Endodermal cell (in vitro differentiated cells): ENCODE results near the gene HSD17B12. TPM values are rescaled to one million over a fixed set of nuclear protein-coding genes. Genes with fewer than 3 reads are reported as not detected.

Experiments
- DNase-seq: peaks from one replicate; pipeline ENCODE4 v3.0.0-alpha.2; 2017
- H3K27ac ChIP-seq: 2 replicates; pipeline ENCODE4 v1.5.1; 2013; ENCODE audit warnings: mild to moderate bottlenecking, low read depth, low read length, moderate library complexity
- H3K27me3 ChIP-seq: 2 replicates; pipeline ENCODE4 v1.6.1; 2013; ENCODE audit warnings: mild to moderate bottlenecking, low read length, moderate library complexity; ENCODE audit not compliant: insufficient read depth, control insufficient read depth, poor library complexity, severe bottlenecking
- H3K36me3 ChIP-seq: 2 replicates; pipeline ENCODE4 v1.7.0; 2013; ENCODE audit warnings: mild to moderate bottlenecking, low read length, moderate library complexity; ENCODE audit not compliant: control insufficient read depth, insufficient read depth
- H3K4me1 ChIP-seq: one replicate; pipeline ENCODE4 v1.7.0; 2013; ENCODE audit warnings: low read length; ENCODE audit not compliant: control insufficient read depth, insufficient read depth
- H3K4me3 ChIP-seq: 2 replicates; pipeline ENCODE4 v1.5.1; 2013; ENCODE audit warnings: mild to moderate bottlenecking, low read length, moderate library complexity
- H3K9ac ChIP-seq: 2 replicates; pipeline ENCODE4 v1.6.1; 2013; ENCODE audit warnings: mild to moderate bottlenecking, low read length, moderate library complexity; ENCODE audit not compliant: poor library complexity, severe bottlenecking; ENCODE audit errors: extremely low read depth
- H3K9me3 ChIP-seq: 2 replicates; pipeline ENCODE4 v1.6.1; 2013; ENCODE audit warnings: mild to moderate bottlenecking, low read length, moderate library complexity; ENCODE audit not compliant: control insufficient read depth
- H3K27ac Mint-ChIP-seq: 2 replicates; pipeline ENCODE4 v1.8.0; 2020; ENCODE audit warnings: mixed read lengths
- H3K27me3 Mint-ChIP-seq: 2 replicates; pipeline ENCODE4 v1.8.0; 2021; ENCODE audit warnings: mild to moderate bottlenecking, mixed read lengths; ENCODE audit not compliant: insufficient read depth
- H3K36me3 Mint-ChIP-seq: 2 replicates; pipeline ENCODE4 v1.8.0; 2020; ENCODE audit warnings: low read depth, mixed read lengths
- H3K4me1 Mint-ChIP-seq: 2 replicates; pipeline ENCODE4 v1.8.0; 2020; ENCODE audit warnings: mixed read lengths
- H3K4me3 Mint-ChIP-seq: 2 replicates; pipeline ENCODE4 v1.8.0; 2020; ENCODE audit warnings: mild to moderate bottlenecking, moderate library complexity, mixed read lengths
- H3K9me3 Mint-ChIP-seq: 2 replicates; pipeline ENCODE4 v1.8.0; 2020; ENCODE audit warnings: mild to moderate bottlenecking, mixed read lengths
- WGBS, 2 experiments: methylation state at CpG; one replicate each; pipeline versions ENCODE4 v1.1.5 to v1.1.7; 2013; ENCODE audit warnings: missing lambda C conversion rate in 2 of 2, mixed read lengths in 1 of 2; ENCODE audit not compliant: insufficient coverage in 1 of 2, insufficient read length in 1 of 2; 5-methylcytosine and 5-hydroxymethylcytosine counted together
- total RNA-seq, 2 donors: library from RNA; stranded (reverse); fragmentation: NEBNext Ultra II Directional in 1 of 2; extraction: Animal tissue kit (Norgen Biotek cat#: 25700) in 1 of 2; gene quantifications; 2 replicates in 1 of 2; 3 replicates in 1 of 2; pipeline ENCODE4 v1.2.1, GENCODE V29; 2021
- TF ChIP-seq, protein P1 (sequence below): fragments of 200-600 bp; sonication (generic); conservative IDR thresholded peaks from 2 replicates; pipeline ENCODE4 v1.5.0; 2021; ENCODE audit warnings: antibody characterized with exemption, mild to moderate bottlenecking

Gene HSD17B12
- total RNA-seq, 2 donors from 2014 or later: 109 to 138 TPM

DNA sequence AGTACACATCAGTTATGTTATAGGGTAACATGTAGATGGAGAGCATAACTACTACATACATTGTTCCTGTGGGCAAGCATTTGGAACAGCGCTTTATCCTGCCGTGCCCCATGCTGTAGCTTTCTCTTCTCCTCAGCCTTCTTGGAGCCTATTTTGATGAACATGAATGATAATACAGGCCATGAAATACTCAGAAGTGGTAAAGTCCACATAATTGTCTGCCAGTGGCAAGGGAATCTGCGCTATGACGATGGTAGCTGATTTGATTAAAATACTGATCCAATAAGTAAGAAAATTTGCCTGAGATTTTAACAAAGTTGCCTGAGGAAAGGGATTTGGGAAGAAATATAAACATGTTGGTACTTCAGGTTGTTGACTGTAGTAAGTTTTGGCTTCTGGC is 223.4 kb downstream of the HSD17B12 start:
- Histone ChIP-seq H3K36me3 (peaks cover 19% of the 10 kb centered on the region), H3K4me3 (no peak overlapping the region), H3K9ac (no peak overlapping the region), H3K9me3 (no peaks in the 10 kb centered on the region), H3K27me3 (no peaks in the 10 kb centered on the region), H3K27ac (no peak overlapping the region), H3K4me1 (no peaks in the 10 kb centered on the region)
- Mint-ChIP-seq H3K4me1 (peaks cover 14% of the 10 kb centered on the region), H3K4me3 (no peak overlapping the region), H3K36me3 (peaks cover 17% of the 10 kb centered on the region), H3K27ac (no peak overlapping the region), H3K27me3 (no peaks in the 10 kb centered on the region), H3K9me3 (no peaks in the 10 kb centered on the region)
- TF ChIP-seq, protein P1, sequence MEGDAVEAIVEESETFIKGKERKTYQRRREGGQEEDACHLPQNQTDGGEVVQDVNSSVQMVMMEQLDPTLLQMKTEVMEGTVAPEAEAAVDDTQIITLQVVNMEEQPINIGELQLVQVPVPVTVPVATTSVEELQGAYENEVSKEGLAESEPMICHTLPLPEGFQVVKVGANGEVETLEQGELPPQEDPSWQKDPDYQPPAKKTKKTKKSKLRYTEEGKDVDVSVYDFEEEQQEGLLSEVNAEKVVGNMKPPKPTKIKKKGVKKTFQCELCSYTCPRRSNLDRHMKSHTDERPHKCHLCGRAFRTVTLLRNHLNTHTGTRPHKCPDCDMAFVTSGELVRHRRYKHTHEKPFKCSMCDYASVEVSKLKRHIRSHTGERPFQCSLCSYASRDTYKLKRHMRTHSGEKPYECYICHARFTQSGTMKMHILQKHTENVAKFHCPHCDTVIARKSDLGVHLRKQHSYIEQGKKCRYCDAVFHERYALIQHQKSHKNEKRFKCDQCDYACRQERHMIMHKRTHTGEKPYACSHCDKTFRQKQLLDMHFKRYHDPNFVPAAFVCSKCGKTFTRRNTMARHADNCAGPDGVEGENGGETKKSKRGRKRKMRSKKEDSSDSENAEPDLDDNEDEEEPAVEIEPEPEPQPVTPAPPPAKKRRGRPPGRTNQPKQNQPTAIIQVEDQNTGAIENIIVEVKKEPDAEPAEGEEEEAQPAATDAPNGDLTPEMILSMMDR: no peak
- WGBS, 2 experiments: 96 to 98% methylated on average over 4 of the region's 4 CpGs
- DNase-seq: no peak

DNA sequence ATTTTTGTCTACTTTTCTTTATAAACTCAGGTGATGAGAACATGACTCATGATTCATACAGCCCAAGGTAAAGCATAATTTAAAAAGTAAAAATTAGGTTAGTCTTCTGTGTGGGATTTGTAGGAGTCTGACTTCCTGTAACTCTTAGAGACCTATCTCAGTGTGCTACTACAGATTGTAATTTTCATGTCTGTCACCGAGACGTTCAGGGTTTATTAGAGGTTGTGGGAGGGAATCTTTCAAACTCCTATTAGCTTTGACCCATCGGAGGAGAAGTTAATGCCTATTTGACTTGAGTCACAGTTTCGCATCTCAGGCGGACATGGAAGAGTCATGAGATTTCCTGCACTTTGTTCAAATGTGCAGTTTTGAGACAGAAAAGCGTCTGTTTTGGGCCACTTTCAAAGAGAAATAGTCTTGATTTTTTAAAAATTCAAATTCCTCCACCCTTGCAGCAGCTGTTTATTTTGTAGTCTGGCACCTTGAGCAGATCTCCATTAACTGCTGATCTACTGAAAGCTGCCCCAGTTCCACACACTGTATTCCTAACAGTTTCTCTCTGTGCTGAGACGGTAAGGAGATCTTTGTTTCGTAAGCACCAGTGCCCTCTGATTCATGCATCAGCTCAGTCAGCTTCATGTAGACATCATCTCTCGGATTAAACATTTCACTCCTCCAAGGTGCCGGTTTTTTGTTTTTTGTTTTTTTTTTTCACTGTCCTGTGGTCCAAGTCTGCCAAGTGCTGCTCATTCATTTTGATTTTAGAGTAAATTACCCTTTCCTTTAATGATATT is 224.4 kb downstream of the HSD17B12 start:
- Mint-ChIP-seq H3K27ac (peak overlapping the region; percentile 37), H3K9me3 (no peaks in the 10 kb centered on the region), H3K27me3 (no peaks in the 10 kb centered on the region), H3K4me3 (no peak overlapping the region), H3K36me3 (peaks cover 11% of the 10 kb centered on the region), H3K4me1 (peaks cover 14% of the 10 kb centered on the region)
- Histone ChIP-seq H3K36me3 (peaks cover 10% of the 10 kb centered on the region), H3K9ac (no peak overlapping the region), H3K9me3 (no peaks in the 10 kb centered on the region), H3K4me1 (no peaks in the 10 kb centered on the region), H3K27ac (no peak overlapping the region), H3K4me3 (no peak overlapping the region), H3K27me3 (no peaks in the 10 kb centered on the region)
- WGBS, 2 experiments: 92 to 95% methylated on average over 10 of the region's 10 CpGs
- TF ChIP-seq, protein P1: no peak
- DNase-seq: no peak

DNA sequence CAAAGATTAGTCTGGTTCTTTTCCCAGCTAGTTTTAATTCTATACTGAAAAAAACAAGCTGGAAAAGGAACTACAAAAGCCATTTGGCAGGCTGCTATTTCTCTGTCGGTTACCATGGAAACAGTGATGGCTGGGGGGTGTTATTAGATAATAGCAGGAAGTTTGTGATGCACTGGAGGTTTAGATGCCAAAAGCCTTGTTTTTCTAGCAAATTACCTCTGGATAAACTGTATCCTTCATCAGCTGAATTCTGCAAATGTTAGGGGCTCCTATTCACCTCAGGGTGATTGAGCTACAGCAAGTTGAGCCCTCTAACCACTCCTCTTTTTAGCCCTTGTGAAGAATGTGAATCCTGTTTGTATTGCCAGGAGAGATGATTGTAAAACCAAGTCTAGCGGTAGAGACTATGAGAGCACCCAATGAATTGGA is 225.3 kb downstream of the HSD17B12 start:
- Histone ChIP-seq H3K9ac (no peak overlapping the region), H3K4me3 (no peak overlapping the region), H3K27ac (no peak overlapping the region), H3K27me3 (no peaks in the 10 kb centered on the region), H3K36me3 (peaks cover 17% of the 10 kb centered on the region), H3K4me1 (no peaks in the 10 kb centered on the region), H3K9me3 (no peaks in the 10 kb centered on the region)
- H3K9me3 Mint-ChIP-seq: no peaks in the 10 kb centered on the region
- H3K4me1 Mint-ChIP-seq: peaks cover 14% of the 10 kb centered on the region
- peaks cover 11% of the 10 kb centered on the region for H3K36me3 Mint-ChIP-seq
- TF ChIP-seq, protein P1: no peak
- WGBS, 2 experiments: 96% methylated on average over 2 of the region's 2 CpGs; no CpG with 5 or more reads in 1 of the 2 experiments
- H3K27ac Mint-ChIP-seq: no peak overlapping the region
- no peak overlapping the region for H3K4me3 Mint-ChIP-seq
- no peaks in the 10 kb centered on the region for H3K27me3 Mint-ChIP-seq
- no peak for DNase-seq

Other genes starting within 250 kb of the HSD17B12 start
- 10 to 100 TPM in 1 of 2 donors, 1 to 10 TPM in 1; 9.3 to 13.9 TPM for gene ALKBH3, start 200.1 kb downstream of the HSD17B12 start, total RNA-seq